ENCODE measurements around the gene KLHL25.

The KLHL25 gene

GRCh38 chr15:85718271-85718971 is 76.3 kb downstream of the KLHL25 start:
- FAIRE-seq (no peak), DNase-seq (ENCODE audit: low spot score) (no peak)

GRCh38 chr15:85717212-85717611 is 77.5 kb downstream of the KLHL25 start:
- FAIRE-seq (no peak), DNase-seq (ENCODE audit: low spot score) (no peak)

DNA sequence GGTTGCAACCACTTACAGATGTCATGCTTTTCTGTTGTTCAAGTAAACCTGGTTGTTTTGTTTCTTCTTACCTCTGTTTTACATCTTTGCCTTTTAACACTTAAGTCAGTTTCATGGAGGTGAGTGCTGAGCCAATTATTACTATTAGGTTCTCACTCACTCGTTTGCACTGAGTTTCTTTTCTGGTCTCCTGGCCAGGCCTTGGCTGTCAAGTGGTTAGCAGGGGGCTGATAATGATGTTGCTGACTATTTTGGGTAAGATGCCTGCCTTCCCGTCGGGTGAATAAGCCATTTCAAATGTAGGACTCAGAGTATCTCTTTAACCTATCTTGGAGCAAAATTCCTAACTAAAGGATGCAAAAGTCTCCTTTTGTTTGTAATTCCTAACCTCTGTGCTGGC is 78.5 kb downstream of the KLHL25 start:
- no peak for FAIRE-seq
- no peak for DNase-seq (ENCODE audit: low spot score)

- no peak for FAIRE-seq
- peak; percentile 12 for DNase-seq (ENCODE audit: low spot score)
These were observed 83.0 kb downstream of the KLHL25 start for GRCh38 chr15:85711580-85712192.

DNA sequence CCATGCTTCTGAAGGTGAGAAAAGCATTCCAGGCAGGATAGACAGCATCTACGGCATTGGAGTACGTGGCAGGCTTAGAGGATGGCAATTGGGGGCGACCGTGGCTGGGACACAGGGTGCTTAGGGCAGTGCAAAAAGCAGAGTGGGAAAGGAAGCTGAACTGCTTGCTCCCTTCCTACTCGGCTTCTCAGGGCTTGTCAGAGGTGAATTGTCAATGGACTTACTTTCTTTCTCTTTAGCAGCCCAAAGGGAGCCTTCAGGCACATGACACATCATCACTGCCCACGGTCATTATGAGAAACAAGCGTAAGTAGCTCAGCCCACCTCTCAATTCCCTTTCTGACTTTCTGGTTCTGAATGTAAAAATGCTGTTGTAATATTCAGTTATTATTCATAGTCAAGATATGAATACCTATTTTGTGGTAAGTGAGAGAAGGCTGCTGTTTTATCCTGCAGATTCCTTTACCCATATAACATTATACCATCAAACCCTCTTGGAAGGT is 84.3 kb downstream of the KLHL25 start:
- no peak for FAIRE-seq
- DNase-seq (ENCODE audit: low spot score): no peak
